HG03103 (cell line): ENCODE measurements around the gene TOE1.
A peak's percentile ranks its signal among the peaks of the same experiment; 100 is the strongest.

Experiments
- ATAC-seq: cut with Tn5 transposase; IDR thresholded peaks from one replicate; pipeline ENCODE4 v1.9.1; 2021; ENCODE audit warnings: low read depth; ENCODE audit not compliant: unreplicated experiment

TOE1 gene

GRCh38 chr1:45326627-45327623 lies 13.0 kb upstream of the TOE1 start, which contains the start of gene HPDL:
Gene HPDL, plus strand, starts transcription at chr1:45326895. Its CDS starts 254 bp downstream, at chr1:45327149.
- peak; percentile 54 for ATAC-seq

GRCh38 chr1:45327644-45328515 lies 12.1 kb upstream of the TOE1 start:
- ATAC-seq: no peak

DNA sequence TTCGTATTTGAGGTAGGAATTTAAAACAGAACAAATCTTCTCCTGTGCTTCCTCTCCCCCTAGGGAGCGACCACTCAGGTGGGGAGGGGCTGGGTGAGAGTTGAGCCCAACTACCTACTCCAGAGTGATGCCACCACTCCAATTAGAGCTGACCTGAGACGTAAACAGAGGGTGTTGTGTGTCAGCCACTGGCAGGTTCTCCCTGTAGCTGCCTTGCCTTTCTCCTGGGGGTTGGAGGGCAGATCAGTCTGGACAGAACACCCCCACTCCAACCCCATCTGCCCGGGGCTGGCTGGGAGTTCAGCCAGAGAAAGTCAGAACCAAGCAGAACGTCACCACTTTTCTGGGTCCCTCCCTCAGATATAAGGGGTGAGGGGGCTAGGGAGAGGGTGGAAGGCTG lies 11.3 kb upstream of the TOE1 start:
- ATAC-seq: no peak

- no peak for ATAC-seq
Measured at GRCh38 chr1:45329445-45329844, 10.5 kb upstream of the TOE1 start.

DNA sequence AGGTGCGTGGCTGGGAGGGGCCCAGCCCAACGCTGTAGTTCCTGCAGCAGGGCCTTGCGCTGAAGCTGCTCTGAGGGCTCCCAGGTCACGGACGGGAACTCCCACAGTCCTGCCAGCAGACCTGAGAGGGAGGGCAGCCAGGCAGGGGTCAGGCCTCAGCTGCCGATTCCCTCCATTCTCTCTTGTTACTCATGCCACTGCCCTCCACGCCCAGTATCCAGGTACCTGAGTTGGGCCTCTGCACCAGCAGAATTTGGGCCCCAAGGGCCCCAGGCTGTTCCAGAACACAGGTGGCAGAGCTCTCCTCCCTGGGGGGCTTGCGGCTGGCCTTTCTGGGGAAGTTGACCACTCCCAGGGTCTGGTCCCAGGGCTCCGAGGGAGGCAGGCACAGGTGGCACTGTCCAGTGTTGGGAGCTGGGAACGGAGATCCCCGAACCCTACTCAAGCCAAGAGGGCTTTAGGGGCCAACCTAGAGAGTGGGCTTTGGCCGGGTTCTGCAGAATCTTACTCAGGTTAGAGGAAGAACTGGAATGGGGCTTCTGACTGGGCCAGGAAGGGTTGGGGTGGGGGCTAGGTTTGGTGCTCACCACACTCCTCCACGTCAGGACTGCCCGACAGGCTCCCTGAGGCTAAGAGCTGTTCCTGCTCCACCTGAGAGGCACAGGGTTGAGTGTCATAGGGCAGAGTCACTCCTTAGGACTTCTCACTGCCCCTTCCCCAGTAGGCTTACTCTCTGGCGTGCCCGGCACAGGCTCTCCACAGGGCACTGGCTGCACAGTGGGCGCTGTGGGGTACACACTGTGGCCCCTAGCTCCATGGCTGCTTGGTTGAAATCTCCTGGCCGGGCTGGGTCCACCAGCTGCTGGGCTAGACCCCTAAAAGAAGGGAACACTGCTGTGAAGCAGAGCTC lies 8.3 kb upstream of the TOE1 start:
- ATAC-seq: no peak

DNA sequence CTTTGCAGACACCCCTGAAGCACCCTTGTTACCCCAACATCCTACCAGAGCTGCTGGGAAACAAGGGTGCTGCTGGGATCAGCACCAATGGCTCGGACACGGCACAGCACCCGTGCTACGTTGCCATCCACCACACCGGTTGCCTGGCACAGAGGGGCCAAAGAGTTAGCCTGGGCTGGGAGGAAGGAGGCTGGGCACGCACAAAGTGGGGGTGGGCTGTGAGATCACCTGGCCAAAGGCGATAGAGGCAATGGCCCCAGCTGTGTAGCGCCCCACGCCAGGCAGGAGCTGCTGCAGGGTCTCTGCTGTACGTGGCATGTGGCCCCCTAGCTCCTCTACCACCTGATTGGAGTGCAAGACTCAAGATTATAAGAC lies 7.6 kb upstream of the TOE1 start:
- no peak for ATAC-seq

- no peak for ATAC-seq
Measured at GRCh38 chr1:45334308-45335245, 5.4 kb upstream of the TOE1 start.

DNA sequence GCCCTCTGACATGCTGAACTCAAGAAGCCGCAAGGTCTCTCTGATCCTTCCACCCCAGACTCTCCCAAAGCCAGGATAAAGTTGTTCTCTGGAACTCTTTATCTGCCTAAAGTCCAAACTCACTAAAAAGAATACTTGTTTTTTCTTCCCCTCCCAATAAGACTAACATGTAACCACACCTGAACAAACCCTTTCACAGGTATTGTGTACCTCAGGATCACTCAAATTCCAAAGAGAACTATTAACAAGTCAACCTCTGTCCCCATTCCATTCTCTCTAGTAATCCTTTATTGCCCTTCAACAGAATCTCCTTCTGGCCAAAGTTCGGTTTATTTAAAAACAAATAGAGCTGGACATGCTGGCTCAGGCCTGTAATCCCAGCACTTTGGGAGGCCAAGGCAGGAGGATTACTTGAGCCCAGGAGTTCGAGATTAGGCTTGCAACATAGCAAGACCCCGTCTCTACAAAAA lies 4.1 kb upstream of the TOE1 start:
- no peak for ATAC-seq

DNA sequence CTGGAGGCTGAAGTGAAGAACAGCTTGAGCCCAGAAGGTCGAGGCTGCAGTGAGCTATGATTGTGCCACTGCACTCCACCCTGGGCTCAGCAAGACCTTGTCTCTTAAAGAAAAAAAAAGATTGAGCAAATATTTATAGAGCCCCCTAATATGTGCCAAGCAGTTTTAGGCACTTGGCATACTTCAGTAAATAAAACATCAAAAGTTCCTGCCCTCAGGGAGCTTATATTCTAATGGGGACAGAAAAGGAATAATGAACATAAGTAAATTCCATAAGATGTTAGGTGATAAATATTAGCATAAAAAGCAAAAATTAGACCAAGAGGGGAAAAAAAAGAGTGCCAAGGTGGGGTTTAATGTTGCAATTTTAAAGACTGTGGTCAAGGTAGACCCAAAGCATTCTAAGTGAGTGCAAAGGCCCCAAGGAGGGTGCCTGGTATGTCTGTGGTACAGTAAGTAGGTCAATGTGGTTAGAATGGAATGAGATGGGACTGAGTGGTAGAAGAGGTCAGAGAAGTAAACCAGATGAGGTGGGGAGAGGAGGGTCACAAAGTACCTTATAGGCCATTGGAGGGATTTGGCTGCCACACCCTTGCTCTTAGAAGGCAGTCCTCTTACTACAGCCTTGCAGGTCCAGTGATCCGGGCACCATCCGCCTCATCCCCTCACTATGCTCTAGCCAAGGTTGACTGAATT lies 2.2 kb upstream of the TOE1 start:
- no peak for ATAC-seq

DNA sequence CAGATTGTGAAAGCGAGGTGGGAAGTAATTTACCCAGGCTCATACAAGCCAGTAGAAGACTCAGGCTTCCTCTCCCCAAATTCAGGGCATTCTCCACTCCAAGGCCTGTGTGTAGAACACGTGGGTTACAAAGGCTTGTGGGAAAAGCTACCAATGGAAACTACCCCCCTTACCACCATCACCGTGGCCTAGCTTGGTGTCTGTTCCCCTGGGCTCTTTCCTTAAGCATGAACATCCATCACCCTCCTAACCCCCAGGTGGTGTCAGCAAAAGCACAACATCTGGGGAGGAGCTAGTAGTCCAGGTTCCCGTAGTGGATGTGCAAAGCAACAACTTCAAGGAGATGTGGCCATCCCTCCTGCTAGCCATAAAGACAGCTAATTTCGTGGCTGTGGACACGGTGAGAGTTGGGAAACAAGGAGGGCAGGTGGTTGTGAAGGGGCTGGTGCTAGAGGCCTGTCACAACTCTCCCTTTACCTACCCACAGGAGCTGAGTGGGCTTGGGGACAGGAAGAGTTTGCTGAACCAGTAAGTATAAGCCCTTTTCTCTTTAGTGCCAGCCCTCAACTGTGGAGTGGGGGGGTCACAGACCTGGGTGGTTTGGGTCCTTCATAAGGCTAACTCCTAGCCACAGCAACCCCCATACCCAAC lies 971 bp downstream of the TOE1 start:
- ATAC-seq: no peak

GRCh38 chr1:45344499-45344898 lies 4.5 kb downstream of the TOE1 start:
- no peak for ATAC-seq

GRCh38 chr1:45345014-45345413 lies 5.0 kb downstream of the TOE1 start:
- no peak for ATAC-seq

DNA sequence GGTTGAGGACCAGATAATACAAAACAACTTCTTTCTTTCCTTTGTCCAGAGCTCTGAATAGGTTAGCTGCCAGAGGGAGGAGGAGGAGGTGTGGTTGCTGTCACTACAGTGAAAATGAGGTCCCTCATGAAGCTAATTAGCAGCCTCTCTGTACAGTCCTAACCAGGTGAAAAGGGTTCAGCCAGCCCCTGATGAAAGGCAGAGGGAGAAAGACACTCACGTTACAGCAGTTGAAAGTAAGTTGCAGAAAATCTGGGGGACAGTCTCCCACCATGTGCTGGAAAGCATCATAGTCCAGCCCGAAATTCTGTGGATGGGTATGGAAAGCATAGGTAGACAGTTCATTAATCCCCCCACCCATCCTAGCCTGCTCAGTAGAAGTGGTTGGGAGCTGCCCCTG lies 6.5 kb downstream of the TOE1 start:
- no peak for ATAC-seq

GRCh38 chr1:45348020-45348419 lies 8.1 kb downstream of the TOE1 start:
- ATAC-seq: no peak

- no peak for ATAC-seq
Measured at GRCh38 chr1:45348609-45348965, 8.6 kb downstream of the TOE1 start.

DNA sequence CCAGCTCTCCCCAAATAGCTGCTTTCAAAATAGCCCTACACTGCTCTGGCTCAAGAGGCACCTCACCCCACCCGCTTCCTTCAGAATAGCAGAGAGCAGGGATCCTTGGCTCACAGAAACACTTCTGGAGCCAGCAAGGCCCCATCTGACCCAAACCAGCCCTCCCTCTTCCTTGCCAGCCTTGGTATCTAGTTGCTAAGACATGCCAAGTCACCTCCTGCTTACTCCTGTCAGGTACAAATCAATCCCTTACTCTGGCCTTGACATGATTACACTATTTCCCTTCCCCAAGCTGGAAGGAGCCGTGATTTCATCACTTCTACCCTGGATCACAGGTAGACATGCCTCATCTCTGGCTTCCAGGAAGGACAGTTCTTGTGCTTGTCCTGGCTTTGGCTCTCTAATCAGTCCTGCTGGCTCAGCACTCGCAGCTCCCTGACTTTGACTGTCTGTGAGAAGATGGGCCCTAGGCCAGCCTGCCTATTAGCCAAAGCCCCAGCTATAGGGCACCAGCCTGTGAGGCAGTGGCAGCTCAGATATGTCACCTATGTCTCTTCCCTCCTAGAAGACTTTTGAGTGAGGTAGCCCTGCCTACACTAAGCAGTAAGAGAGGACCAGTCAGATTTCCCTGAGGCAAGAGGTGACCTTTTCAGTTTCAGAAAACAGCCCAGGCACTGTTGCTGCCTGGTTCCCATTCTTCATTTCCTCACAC lies 9.2 kb downstream of the TOE1 start:
- no peak for ATAC-seq

GRCh38 chr1:45351508-45351907 lies 11.5 kb downstream of the TOE1 start:
- no peak for ATAC-seq

GRCh38 chr1:45353685-45354084 lies 13.7 kb downstream of the TOE1 start:
- no peak for ATAC-seq
